Activated CD4-positive, alpha-beta T cell treated with anti-CD3 and anti-CD28 coated beads for 48 hours (primary cell): Measurements from ENCODE around the gene SPINT2.

Experiments used
- DNase-seq: peaks from one replicate; pipeline ENCODE4 v3.0.0-alpha.2; 2020

The SPINT2 gene

DNA sequence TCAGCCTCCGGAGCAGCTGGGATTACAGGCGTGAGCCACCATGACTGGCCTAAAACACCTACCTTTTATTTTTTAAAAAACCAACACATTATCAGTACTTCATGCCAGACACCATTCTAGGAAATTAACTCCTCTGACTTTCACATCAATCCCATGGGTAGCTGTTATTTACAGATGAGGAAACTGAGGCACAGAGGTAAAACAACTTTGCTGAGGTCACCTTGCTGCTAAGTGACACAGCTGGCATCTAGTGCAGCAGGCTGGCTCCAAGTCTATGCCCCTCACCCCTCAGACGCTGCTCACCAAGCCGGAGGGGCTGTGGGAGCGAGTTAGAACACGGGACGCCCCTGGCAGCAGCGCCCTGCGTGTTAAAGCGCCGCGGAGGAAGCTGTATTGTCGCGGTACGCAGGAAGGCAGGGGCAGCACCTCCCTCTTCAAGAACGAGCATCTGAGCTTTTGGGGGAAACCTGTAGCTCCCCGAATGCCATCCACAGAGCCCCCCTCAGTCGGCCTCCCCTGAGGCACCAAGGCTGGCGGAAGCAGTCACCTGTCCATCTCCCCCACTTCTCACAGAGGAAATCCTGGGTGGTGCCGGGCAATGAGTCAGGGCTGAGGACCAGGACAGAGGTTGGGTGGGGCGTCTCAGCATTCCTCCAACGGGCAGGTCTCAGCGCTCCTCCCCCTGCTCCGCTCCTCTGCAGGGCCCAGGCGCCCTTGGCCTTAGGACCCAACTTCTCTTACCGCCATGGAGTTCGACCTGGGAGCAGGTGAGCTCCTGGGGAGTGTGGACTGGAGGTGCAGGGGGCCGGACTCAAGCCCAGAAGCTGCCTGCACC, 39.4 kb downstream of the SPINT2 start, which contains the start of gene C19orf33:
C19orf33 (plus strand) TSS at position 735 of the 835 bp plus-strand sequence; CDS start at position 746, 11 bp downstream.
- DNase-seq: no peak

GRCh38 chr19:38304352-38304865, 40.0 kb downstream of the SPINT2 start:
- DNase-seq: no peak

- DNase-seq: no peak
Observed at GRCh38 chr19:38304866-38305429, 40.6 kb downstream of the SPINT2 start.

- no peak for DNase-seq
Observed at GRCh38 chr19:38306236-38306635, 41.9 kb downstream of the SPINT2 start.

GRCh38 chr19:38307076-38307475, 42.7 kb downstream of the SPINT2 start:
- DNase-seq: no peak

DNA sequence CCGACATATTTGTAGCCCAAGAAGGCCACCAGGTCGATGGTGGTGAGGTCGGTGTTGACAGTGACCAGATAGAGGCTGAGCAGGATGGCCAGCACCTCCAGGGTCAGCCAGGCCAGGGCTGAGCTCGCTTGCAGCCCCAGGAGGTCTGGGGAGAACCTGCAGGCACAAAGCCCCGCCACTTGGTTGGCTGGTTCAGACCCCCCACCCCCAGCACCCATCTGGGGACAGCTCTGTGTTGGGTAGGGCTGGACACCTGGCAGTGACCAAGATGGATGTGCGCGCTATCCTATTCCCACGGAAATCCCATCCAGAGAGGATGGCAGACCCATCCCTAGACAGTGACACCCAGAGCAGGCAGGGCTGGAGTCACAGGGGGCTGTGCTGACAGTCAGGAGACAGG, 43.2 kb downstream of the SPINT2 start:
- no peak for DNase-seq

GRCh38 chr19:38308006-38308766, 43.8 kb downstream of the SPINT2 start:
- DNase-seq: no peak

- no peak for DNase-seq
Observed at GRCh38 chr19:38308926-38309614, 44.7 kb downstream of the SPINT2 start.

DNA sequence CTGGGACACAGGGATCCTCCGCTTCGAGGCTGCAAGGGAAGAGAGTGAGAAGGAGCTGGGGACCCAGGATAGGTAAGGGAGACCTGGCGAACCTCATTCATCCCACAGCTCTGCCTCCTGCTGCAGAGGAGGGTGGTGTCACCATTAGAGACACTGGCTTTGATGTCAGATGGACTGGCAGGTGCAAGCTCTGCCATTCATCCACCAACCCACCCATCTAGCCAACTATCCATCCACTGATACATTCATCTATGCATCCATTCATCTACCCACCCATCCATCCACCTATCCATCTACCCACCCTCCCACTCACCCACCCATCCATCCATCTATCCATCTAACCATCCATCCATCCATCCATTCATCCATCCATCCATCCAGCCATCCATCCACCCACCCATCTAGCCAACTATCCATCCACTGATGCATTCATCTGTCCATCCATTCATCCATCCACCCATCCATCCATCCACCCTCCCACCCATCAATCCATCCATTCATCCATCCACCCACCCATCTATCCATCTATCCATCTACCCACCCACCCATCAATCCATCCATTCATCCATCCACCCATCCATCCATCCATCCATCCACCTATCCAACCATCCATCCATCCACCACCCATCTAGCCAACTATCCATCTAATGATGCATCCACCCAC, 45.4 kb downstream of the SPINT2 start:
- DNase-seq: no peak

GRCh38 chr19:38310279-38310670, 45.9 kb downstream of the SPINT2 start:
- DNase-seq: no peak

DNA sequence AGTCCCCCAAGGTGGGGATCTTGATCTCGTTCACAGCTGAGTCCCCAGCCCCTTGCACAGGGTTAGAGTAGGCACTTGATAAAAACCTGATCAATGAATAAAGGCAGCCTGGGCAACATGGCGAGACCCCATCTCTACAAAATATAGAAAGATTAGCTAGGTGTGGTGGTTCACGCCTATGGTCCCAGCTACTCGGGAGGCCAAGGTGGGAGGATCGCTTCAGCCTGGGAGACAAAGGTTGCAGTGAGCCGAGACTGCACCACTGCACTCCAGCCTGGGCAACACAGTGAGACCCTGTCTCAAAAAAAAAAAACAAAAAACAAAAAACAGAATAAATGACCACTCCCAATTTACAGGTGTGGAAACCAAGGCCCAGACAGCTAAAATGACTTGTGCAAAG, 46.6 kb downstream of the SPINT2 start:
- no peak for DNase-seq

DNA sequence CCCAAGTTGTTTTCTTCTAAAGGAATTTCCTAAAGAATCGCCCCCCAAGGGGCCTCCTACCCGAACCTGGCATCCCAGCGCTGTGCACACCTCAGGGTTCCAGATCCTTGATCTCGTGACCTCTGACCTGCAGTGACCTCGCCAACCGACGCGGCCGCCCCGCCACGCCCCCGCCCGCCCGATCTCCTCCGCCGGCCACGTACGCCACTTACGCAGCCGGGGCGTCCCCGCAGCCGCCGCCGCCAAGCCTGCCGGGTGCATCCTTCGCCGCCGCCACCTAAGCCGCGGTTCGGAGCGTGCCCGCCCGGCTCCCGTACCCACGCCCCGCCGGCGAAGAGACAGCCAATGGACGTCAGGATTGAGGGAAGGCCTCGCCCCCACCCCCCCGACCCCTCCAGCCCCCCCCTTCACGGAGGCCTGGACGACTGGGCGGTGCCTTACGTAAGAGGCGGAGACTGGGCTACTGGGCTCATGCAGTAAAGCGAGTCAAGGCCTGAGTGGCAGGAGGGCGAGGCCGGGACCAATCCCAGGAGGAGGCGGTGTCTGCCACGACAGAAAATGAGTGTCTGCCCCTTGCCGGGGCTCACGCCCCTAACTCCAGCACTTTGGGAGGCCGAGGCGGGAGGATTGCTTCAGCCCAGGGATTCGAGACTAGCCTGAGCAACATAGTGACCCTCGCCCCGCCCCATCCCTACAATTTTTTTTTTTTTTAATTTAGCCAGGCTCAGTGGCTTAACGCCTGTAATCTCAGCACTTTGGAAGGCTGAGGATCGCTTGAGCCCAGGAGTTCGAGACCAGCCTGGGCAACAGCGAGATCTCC, 51.5 kb downstream of the SPINT2 start, which contains the start of gene YIF1B:
YIF1B (minus strand) TSS at position 291 of the 820 bp plus-strand sequence; CDS start at position 261, 30 bp downstream.
- DNase-seq: peak; percentile 97

- DNase-seq: no peak
Observed at GRCh38 chr19:38316477-38317067, 52.2 kb downstream of the SPINT2 start.

DNA sequence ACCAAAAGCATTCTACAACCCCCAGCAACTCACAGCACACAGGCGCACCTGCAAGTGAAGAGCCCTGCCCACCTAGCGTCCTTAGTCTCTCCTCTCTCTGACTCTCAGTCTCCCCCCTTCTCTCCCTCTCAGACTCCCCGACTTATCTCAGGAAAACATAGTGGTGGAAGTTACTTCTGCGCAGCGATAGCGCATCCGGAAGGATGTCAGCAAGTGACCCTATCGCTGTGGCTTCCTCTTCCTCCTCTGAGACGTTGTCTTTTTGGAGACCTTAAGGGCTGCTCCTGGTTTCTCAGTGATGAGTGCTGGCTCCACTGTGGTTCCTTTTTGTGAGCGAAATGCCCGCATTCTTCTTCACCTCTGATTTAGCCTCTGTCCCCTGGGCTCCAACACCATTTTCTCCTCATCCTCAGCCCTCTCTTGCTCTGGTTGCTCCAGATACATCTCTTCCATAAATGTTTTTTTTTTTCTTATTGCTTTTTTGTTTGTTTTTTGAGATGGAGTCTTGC, 52.8 kb downstream of the SPINT2 start:
- peak; percentile 25 for DNase-seq

DNA sequence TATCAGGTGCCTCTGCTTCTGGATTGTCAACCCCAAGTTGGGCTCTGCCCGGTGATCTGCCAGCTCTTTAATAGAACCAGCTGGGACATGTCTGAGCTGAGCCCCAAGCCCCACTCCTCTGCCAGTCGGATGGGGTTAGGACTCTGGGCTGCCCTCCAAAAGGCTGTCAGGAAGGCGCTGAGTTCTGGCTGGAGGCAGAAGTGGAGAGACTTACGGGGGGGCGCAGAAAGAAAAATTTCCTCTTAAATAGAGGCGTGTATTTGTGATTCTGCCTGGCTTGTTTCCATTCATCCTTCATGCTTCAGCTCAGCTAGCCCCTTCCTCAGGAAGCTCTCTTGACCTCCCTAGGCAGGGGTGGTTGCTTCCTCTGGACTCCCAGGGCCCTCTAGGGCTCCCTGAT, 54.3 kb downstream of the SPINT2 start:
- DNase-seq: no peak

GRCh38 chr19:38319421-38320258, 55.3 kb downstream of the SPINT2 start, which contains the start of gene KCNK6:
Gene KCNK6 (plus strand): TSS chr19:38319845. CDS start chr19:38319951, 106 bp downstream.
- peak; percentile 56 for DNase-seq

DNA sequence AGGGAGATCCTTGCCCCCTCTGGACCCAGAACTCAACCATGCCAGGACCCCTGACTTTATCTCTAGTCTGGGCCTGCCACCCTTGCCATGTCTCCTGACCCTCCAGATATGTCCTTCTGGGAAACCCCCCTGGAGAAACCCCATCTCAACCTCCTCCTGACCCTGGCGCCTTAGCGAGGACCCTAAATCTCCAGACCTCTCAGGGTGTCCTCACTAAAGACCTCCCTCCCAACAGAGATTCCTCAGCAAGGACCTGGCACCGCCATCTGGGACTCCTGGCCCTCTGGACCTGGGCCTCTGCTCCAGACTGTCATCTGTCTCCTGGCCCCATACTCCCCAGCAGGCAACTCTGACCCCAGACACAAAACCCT, 56.6 kb downstream of the SPINT2 start:
- DNase-seq: no peak

DNA sequence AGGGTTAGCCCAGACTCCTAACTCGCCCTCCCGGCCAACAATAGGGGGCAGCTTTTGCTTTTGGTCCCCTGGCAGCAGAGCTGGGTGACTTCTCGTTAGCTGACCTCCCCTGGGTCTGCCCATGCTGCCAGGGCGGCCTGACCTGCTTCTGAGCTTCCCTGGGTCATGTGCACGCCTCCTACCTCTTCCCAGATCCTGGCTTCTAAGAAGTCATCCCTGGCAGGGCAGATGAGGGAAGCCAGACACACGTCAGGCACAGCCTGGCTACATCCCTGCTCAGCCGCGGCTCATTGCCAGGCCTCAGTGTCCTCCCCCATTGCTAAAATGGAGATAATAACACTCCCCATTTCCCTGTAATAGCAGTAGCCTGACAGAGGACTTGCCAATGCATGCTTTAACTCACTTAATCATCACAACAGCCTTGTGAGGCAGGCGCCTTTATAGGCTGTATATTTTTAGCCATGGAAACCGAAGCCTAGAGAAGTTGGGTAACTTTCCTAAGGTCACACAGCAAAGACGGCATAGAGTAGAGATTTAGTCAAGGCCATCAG, 57.3 kb downstream of the SPINT2 start:
- DNase-seq: no peak

- no peak for DNase-seq
Observed at GRCh38 chr19:38323291-38323690, 58.9 kb downstream of the SPINT2 start.
